Neural cell (in vitro differentiated cells): Measurements from ENCODE around the gene PHACTR1. TPM values are rescaled to one million over a fixed set of nuclear protein-coding genes. Genes with fewer than 3 reads are reported as not detected.

Source experiments
- H2AFZ ChIP-seq: fragments of 200-600, 300-800 bp; sonication (generic), shearing (Covaris generic); 2 replicates; pipeline ENCODE4 v1.6.0; 2014; ENCODE audit warnings: low read depth, mild to moderate bottlenecking, antibody characterized with exemption, low read length, moderate library complexity
- H3F3A ChIP-seq: fragments of 200-600 bp; shearing (Covaris generic); 2 replicates; pipeline ENCODE4 v1.6.1; 2016; ENCODE audit warnings: mild to moderate bottlenecking, moderate library complexity, mixed read lengths, antibody characterized with exemption, low read length; ENCODE audit not compliant: insufficient read depth, poor library complexity, severe bottlenecking
- H3K27ac ChIP-seq: fragments of 200-600, 300-800 bp; sonication (generic), shearing (Covaris generic); 2 replicates; pipeline ENCODE4 v1.5.1; 2014; ENCODE audit warnings: mild to moderate bottlenecking, low read length, moderate library complexity
- H3K27me3 ChIP-seq: fragments of 300-800, 200-600 bp; sonication (generic), shearing (Covaris generic); 2 replicates; pipeline ENCODE4 v1.6.0; 2014; ENCODE audit warnings: mild to moderate bottlenecking, low read depth, low read length, moderate library complexity; ENCODE audit not compliant: insufficient read depth
- H3K36me3 ChIP-seq: fragments of 300-800, 200-600 bp; sonication (generic), shearing (Covaris generic); 2 replicates; pipeline ENCODE4 v1.5.1; 2014; ENCODE audit warnings: mild to moderate bottlenecking, antibody characterized with exemption, low read length, moderate library complexity; ENCODE audit not compliant: insufficient read depth
- H3K4me2 ChIP-seq: fragments of 300-800, 200-600 bp; sonication (generic), shearing (Covaris generic); 2 replicates; pipeline ENCODE4 v1.6.0; 2014; ENCODE audit warnings: mild to moderate bottlenecking, low read length
- H3K4me3 ChIP-seq: fragments of 300-800, 200-600 bp; sonication (generic), shearing (Covaris generic); 2 replicates; pipeline ENCODE4 v1.5.1; 2014; ENCODE audit warnings: mild to moderate bottlenecking, low read length, moderate library complexity
- H3K79me2 ChIP-seq: fragments of 200-600 bp; shearing (Covaris generic); replicated peaks from 2 replicates; pipeline ENCODE4 v1.6.0; 2014; ENCODE audit warnings: mild to moderate bottlenecking, low read length, moderate library complexity; ENCODE audit not compliant: insufficient read depth
- H3K9ac ChIP-seq: fragments of 300-800, 200-600 bp; sonication (generic), shearing (Covaris generic); 2 replicates; pipeline ENCODE4 v1.6.1; 2016; ENCODE audit warnings: mild to moderate bottlenecking, low read length, mixed read lengths
- H3K9me2 ChIP-seq: fragments of 200-600 bp; shearing (Covaris generic); 2 replicates; pipeline ENCODE4 v1.6.1; 2016; ENCODE audit warnings: mild to moderate bottlenecking, low read length, mixed read lengths; ENCODE audit not compliant: insufficient read depth
- H3K9me3 ChIP-seq: fragments of 200-600, 300-800 bp; sonication (generic), shearing (Covaris generic); 2 replicates; pipeline ENCODE4 v1.6.1; 2016; ENCODE audit warnings: mild to moderate bottlenecking, mixed run types, low read length, moderate library complexity, mixed read lengths
- H4K20me1 ChIP-seq: fragments of 200-600 bp; shearing (Covaris generic); 2 replicates; pipeline ENCODE4 v1.6.1; 2016; ENCODE audit warnings: mild to moderate bottlenecking, mixed run types; ENCODE audit not compliant: insufficient read depth
- CTCF ChIP-seq: fragments of 450-650 bp; IDR thresholded peaks from 2 replicates; pipeline ENCODE4 v1.5.1; 2014; ENCODE audit warnings: antibody characterized with exemption, mild to moderate bottlenecking, moderate library complexity; ENCODE audit not compliant: poor library complexity, severe bottlenecking
- EP300 ChIP-seq: fragments of 450-650 bp; conservative IDR thresholded peaks from 2 replicates; pipeline ENCODE4 v1.6.1; 2014; ENCODE audit warnings: antibody characterized with exemption, mild to moderate bottlenecking, moderate library complexity; ENCODE audit not compliant: poor library complexity, severe bottlenecking
- EZH2 ChIP-seq: fragments of 200-600, 300-800 bp; shearing (Covaris generic), sonication (generic); IDR thresholded peaks from 2 replicates; pipeline ENCODE4 v1.6.1; 2014; ENCODE audit warnings: antibody characterized with exemption, low read length, borderline replicate concordance, mild to moderate bottlenecking; ENCODE audit not compliant: insufficient read depth, poor library complexity, severe bottlenecking
- MXI1 ChIP-seq: fragments of 450-650 bp; conservative IDR thresholded peaks from 2 replicates; pipeline ENCODE4 v1.6.1; 2014; ENCODE audit warnings: antibody characterized with exemption, mild to moderate bottlenecking; ENCODE audit not compliant: poor library complexity, severe bottlenecking
- POLR2AphosphoS5 ChIP-seq: IDR thresholded peaks from 2 replicates; pipeline ENCODE4 v1.6.1; 2012
- RAD21 ChIP-seq: fragments of 450-650 bp; conservative IDR thresholded peaks from 2 replicates; pipeline ENCODE4 v1.6.1; 2014; ENCODE audit warnings: antibody characterized with exemption, mild to moderate bottlenecking, moderate library complexity
- REST ChIP-seq: IDR thresholded peaks from 2 replicates; pipeline ENCODE4 v1.6.1; 2012; ENCODE audit warnings: borderline replicate concordance
- SMC3 ChIP-seq: fragments of 450-650 bp; conservative IDR thresholded peaks from 2 replicates; pipeline ENCODE4 v1.6.1; 2014; ENCODE audit warnings: antibody characterized with exemption, mild to moderate bottlenecking, moderate library complexity; ENCODE audit not compliant: poor library complexity
- TAF1 ChIP-seq: IDR thresholded peaks from 2 replicates; pipeline ENCODE4 v1.6.1; 2012; ENCODE audit warnings: low read depth
- polyA plus RNA-seq: library from polyadenylated mRNA; depleted of rRNA; stranded (reverse); fragments of >200 nt; gene quantifications from 2 replicates; pipeline ENCODE4 v1.2.3, GENCODE V29; 2014

Gene PHACTR1
- polyA plus RNA-seq, 1 donor from 2014 or later = 7.8 TPM

GRCh38 chr6:12977206-12977605, 260.6 kb downstream of the PHACTR1 start:
- TF ChIP-seq RAD21 (no peak), TAF1 (no peak), EZH2 (no peak), POLR2AphosphoS5 (no peak), MXI1 (no peak), REST (no peak), EP300 (no peak), SMC3 (no peak), CTCF (no peak)
- Histone ChIP-seq H3K27me3 (no peaks in the 10 kb centered on the region), H3K9ac (no peak overlapping the region), H3K36me3 (no peaks in the 10 kb centered on the region), H4K20me1 (no peaks in the 10 kb centered on the region), H3K9me3 (no peaks in the 10 kb centered on the region), H3F3A (no peaks in the 10 kb centered on the region), H3K4me2 (no peak overlapping the region), H3K4me3 (no peak overlapping the region), H3K27ac (no peak overlapping the region), H2AFZ (no peak overlapping the region), H3K9me2 (no peaks in the 10 kb centered on the region), H3K79me2 (no peaks in the 10 kb centered on the region)

GRCh38 chr6:12977806-12978205, 261.2 kb downstream of the PHACTR1 start:
- Histone ChIP-seq H3K27me3 (no peaks in the 10 kb centered on the region), H4K20me1 (no peaks in the 10 kb centered on the region), H3K27ac (no peak overlapping the region), H3K79me2 (no peaks in the 10 kb centered on the region), H3K9me3 (no peaks in the 10 kb centered on the region), H2AFZ (no peak overlapping the region), H3K9ac (no peak overlapping the region), H3F3A (no peaks in the 10 kb centered on the region), H3K4me3 (no peak overlapping the region), H3K9me2 (no peaks in the 10 kb centered on the region), H3K4me2 (no peak overlapping the region), H3K36me3 (no peaks in the 10 kb centered on the region)
- TF ChIP-seq REST = no peak
- no peak for TF ChIP-seq MXI1
- TF ChIP-seq CTCF = no peak
- no peak for TF ChIP-seq POLR2AphosphoS5
- TF ChIP-seq EP300 = no peak
- TF ChIP-seq TAF1 = no peak
- TF ChIP-seq EZH2 = no peak
- TF ChIP-seq RAD21 = no peak
- TF ChIP-seq SMC3 = no peak
